ENCODE data around the gene TST. TPM values are rescaled to one million over a fixed set of nuclear protein-coding genes. Genes with fewer than 3 reads are reported as not detected.

Gene TST
- total RNA-seq, 1 experiment from 2014 or later: 99.4 TPM

- no peak for DNase-seq
- Histone ChIP-seq H3K79me2 (ENCODE audit: low read depth) (no peaks in the 10 kb centered on the region), H3K9me2 (ENCODE audit: insufficient read depth) (no peaks in the 10 kb centered on the region), H3K36me3 (ENCODE audit: low read depth) (no peaks in the 10 kb centered on the region), H3K4me1 (replicated peaks; ENCODE audit: insufficient read depth) (peaks cover 31% of the 10 kb centered on the region), H3K9me3 (ENCODE audit: insufficient read depth, low read depth) (no peaks in the 10 kb centered on the region), H3K4me2 (no peak overlapping the region), H3K27ac (no peak overlapping the region), H2AFZ (no peak overlapping the region), H4K20me1 (ENCODE audit: insufficient read depth) (no peaks in the 10 kb centered on the region), H3K4me3 (no peak overlapping the region), H3K27me3 (ENCODE audit: insufficient read depth, low read depth) (peaks cover 16% of the 10 kb centered on the region), H3F3A (ENCODE audit: insufficient read depth, low read depth) (no peaks in the 10 kb centered on the region; the same call in 1 of the 2 replicates)
- intact Hi-C loops (cut with micrococcal nuclease; ENCODE audit: unreplicated experiment): no loop called here
- no TSS peak for BruUV-seq (replicated peaks)
- ChIA-PET POLR2A (ENCODE audit: unreplicated experiment) (no interaction called here), CTCF (no interaction called here)
- TF ChIP-seq CTCF (conservative IDR thresholded peaks at IDR 0.05) (no peak), EZH2 (IDR thresholded peaks at IDR 0.05; ENCODE audit: low read depth) (no peak)
Measured at GRCh38 chr22:37065961-37066360, 46.7 kb upstream of the TST start.

GRCh38 chr22:37065180-37065579, 45.9 kb upstream of the TST start:
- Histone ChIP-seq H3K79me2 (ENCODE audit: low read depth) (no peaks in the 10 kb centered on the region), H2AFZ (no peak overlapping the region), H3K4me2 (peak overlapping the region; percentile 42), H3K4me3 (no peak overlapping the region), H3K9me2 (ENCODE audit: insufficient read depth) (no peaks in the 10 kb centered on the region), H3K27ac (no peak overlapping the region), H3K36me3 (ENCODE audit: low read depth) (no peaks in the 10 kb centered on the region), H3K9me3 (ENCODE audit: insufficient read depth, low read depth) (no peaks in the 10 kb centered on the region), H3F3A (ENCODE audit: insufficient read depth, low read depth) (no peaks in the 10 kb centered on the region; the same call in 1 of the 2 replicates), H3K27me3 (ENCODE audit: insufficient read depth, low read depth) (peaks cover 9% of the 10 kb centered on the region), H3K4me1 (replicated peaks; ENCODE audit: insufficient read depth) (peaks cover 31% of the 10 kb centered on the region), H4K20me1 (ENCODE audit: insufficient read depth) (no peaks in the 10 kb centered on the region)
- intact Hi-C loops (cut with micrococcal nuclease; ENCODE audit: unreplicated experiment): no loop called here
- no peak for TF ChIP-seq EZH2 (IDR thresholded peaks at IDR 0.05; ENCODE audit: low read depth)
- TF ChIP-seq CTCF (conservative IDR thresholded peaks at IDR 0.05): no peak
- ChIA-PET CTCF (no interaction called here), POLR2A (ENCODE audit: unreplicated experiment) (no interaction called here)
- peak in 1 of 2 experiments; percentile 57 for DNase-seq
- BruUV-seq (replicated peaks): no TSS peak

- ChIA-PET POLR2A (ENCODE audit: unreplicated experiment) (no interaction called here), CTCF (interaction anchor here (0.5 kb wide), 1 partner anchor 504 kb away, joined by 16 read pairs; no protein-coding TSS in a partner anchor)
- no peak for TF ChIP-seq CTCF (conservative IDR thresholded peaks at IDR 0.05)
- no peak for TF ChIP-seq EZH2 (IDR thresholded peaks at IDR 0.05; ENCODE audit: low read depth)
Measured at GRCh38 chr22:37064553-37064952, 45.3 kb upstream of the TST start.

More at GRCh38 chr22:37064553-37064952, 45.3 kb upstream of the TST start:
- Histone ChIP-seq H3K4me3 (no peak overlapping the region), H3K27ac (no peak overlapping the region), H3K9me2 (ENCODE audit: insufficient read depth) (no peaks in the 10 kb centered on the region), H3K79me2 (ENCODE audit: low read depth) (no peaks in the 10 kb centered on the region), H3K36me3 (ENCODE audit: low read depth) (no peaks in the 10 kb centered on the region), H3K4me2 (peak overlapping the region; percentile 42; the same call in 1 of the 2 replicates), H3K9me3 (ENCODE audit: insufficient read depth, low read depth) (no peaks in the 10 kb centered on the region), H4K20me1 (ENCODE audit: insufficient read depth) (no peaks in the 10 kb centered on the region), H3K27me3 (ENCODE audit: insufficient read depth, low read depth) (peaks cover 2% of the 10 kb centered on the region; the same call in 1 of the 2 replicates), H2AFZ (no peak overlapping the region), H3K4me1 (replicated peaks; ENCODE audit: insufficient read depth) (peaks cover 31% of the 10 kb centered on the region), H3F3A (ENCODE audit: insufficient read depth, low read depth) (no peaks in the 10 kb centered on the region; the same call in 1 of the 2 replicates)
- intact Hi-C loops (cut with micrococcal nuclease; ENCODE audit: unreplicated experiment): no loop called here
- DNase-seq: no peak
- BruUV-seq (replicated peaks): no TSS peak

Measured in PC-9 (cell line).